Natural killer cell (primary cell): Measurements from ENCODE around the gene GUCY2F. TPM values are rescaled to one million over a fixed set of nuclear protein-coding genes. Genes with fewer than 3 reads are reported as not detected.

ENCODE experiments used
- ATAC-seq, 3 donors: fragments of 150-1000 bp in 2 of 3; fragments of 200-7000 bp in 1 of 3; cut with Tn5 transposase; 1 replicate in 1 of 3; 2 replicates in 2 of 3; pipeline ENCODE4 v1.10.0; 2021; ENCODE audit warnings: mild to moderate bottlenecking in 2 of 3, moderate library complexity in 2 of 3
- DNase-seq, 2 donors: peaks; one replicate each; pipeline versions ENCODE4 v3.0.0 to v3.0.0-alpha.2; 2013 to 2021; ENCODE audit warnings: mixed read lengths in 1 of 2
- H3K27ac ChIP-seq: one replicate; pipeline ENCODE4 v1.5.1; 2013; ENCODE audit warnings: mild to moderate bottlenecking, low read length
- H3K27me3 ChIP-seq: one replicate; pipeline ENCODE4 v1.6.1; 2013; ENCODE audit warnings: low read length; ENCODE audit not compliant: control insufficient read depth, insufficient read depth
- H3K36me3 ChIP-seq: one replicate; pipeline ENCODE4 v1.6.1; 2013; ENCODE audit warnings: low read length; ENCODE audit not compliant: control insufficient read depth, insufficient read depth
- H3K4me1 ChIP-seq: one replicate; pipeline ENCODE4 v1.6.1; 2013; ENCODE audit warnings: low read length; ENCODE audit not compliant: control insufficient read depth, insufficient read depth
- H3K4me3 ChIP-seq: one replicate; pipeline ENCODE4 v1.5.1; 2013; ENCODE audit warnings: low read length
- H3K9me3 ChIP-seq: one replicate; pipeline ENCODE4 v1.6.1; 2013; ENCODE audit warnings: low read length; ENCODE audit not compliant: control insufficient read depth, insufficient read depth
- H3K27ac Mint-ChIP-seq, 2 donors: one replicate each; pipeline ENCODE4 v1.8.0; 2022; ENCODE audit warnings: mild to moderate bottlenecking in 2 of 2, mixed read lengths in 2 of 2, moderate library complexity in 1 of 2
- H3K27me3 Mint-ChIP-seq, 2 donors: one replicate each; pipeline ENCODE4 v1.8.0; 2022; ENCODE audit warnings: low read depth in 2 of 2, mixed read lengths in 2 of 2
- H3K36me3 Mint-ChIP-seq: one replicate; pipeline ENCODE4 v1.8.0; 2022; ENCODE audit warnings: mixed read lengths
- H3K4me1 Mint-ChIP-seq, 2 donors: one replicate each; pipeline ENCODE4 v1.8.0; 2022; ENCODE audit warnings: mixed read lengths in 2 of 2
- H3K4me3 Mint-ChIP-seq: one replicate; pipeline ENCODE4 v1.8.0; 2022; ENCODE audit warnings: mild to moderate bottlenecking, moderate library complexity, mixed read lengths
- H3K9me3 Mint-ChIP-seq, 2 donors: one replicate each; pipeline ENCODE4 v1.8.0; 2022; ENCODE audit warnings: mixed read lengths in 2 of 2
- WGBS: methylation state at CpG from one replicate; pipeline ENCODE4 v1.1.7; 2013; ENCODE audit warnings: missing lambda C conversion rate; ENCODE audit not compliant: insufficient coverage; 5-methylcytosine and 5-hydroxymethylcytosine counted together
- intact Hi-C: fragments of 100-400 bp; cut with micrococcal nuclease; formaldehyde crosslinking; loops from one replicate; pipeline ENCODE4 v1.14.2; 2022
- total RNA-seq, 4 donors: library from RNA; stranded (reverse); fragments of 120-200 nt in 1 of 4; gene quantifications; one replicate each; pipeline versions ENCODE4 v1.2.3 to v1.2.4, GENCODE V29; 2013 to 2022
- TF ChIP-seq, protein P1 (sequence below): fragments of 200-600 bp; IDR thresholded peaks from one replicate; pipeline ENCODE4 v1.8.0; 2022; ENCODE audit warnings: antibody characterized with exemption

The GUCY2F gene
- total RNA-seq, 3 donors from 2014 or later (not counting 1 experiment from before 2014, with no cell fraction given), result not detected

- H3K27ac Mint-ChIP-seq, result no peak overlapping the region
- H3K27me3 Mint-ChIP-seq, result peaks cover 7 to 9% of the 10 kb centered on the region in 2 donors
- no peaks in the 10 kb centered on the region for H3K36me3 ChIP-seq
- no peak overlapping the region for H3K4me3 Mint-ChIP-seq
- no peaks in the 10 kb centered on the region for H3K4me1 ChIP-seq
- WGBS, result 15% methylated on average over 7 of the region's 9 CpGs
- no peak overlapping the region for H3K4me3 ChIP-seq
- ATAC-seq (peak; percentile 84 to 99 (median 90)), DNase-seq (peak; percentile 38 to 80)
- no peaks in the 10 kb centered on the region for H3K36me3 Mint-ChIP-seq
- no peaks in the 10 kb centered on the region for H3K9me3 Mint-ChIP-seq
- H3K27me3 ChIP-seq, result no peaks in the 10 kb centered on the region
- H3K9me3 ChIP-seq, result no peaks in the 10 kb centered on the region
- intact Hi-C loops, result loop anchor here (1.0 kb wide), 1 partner anchor 150 kb away; no protein-coding TSS in a partner anchor
- TF ChIP-seq, protein P1, sequence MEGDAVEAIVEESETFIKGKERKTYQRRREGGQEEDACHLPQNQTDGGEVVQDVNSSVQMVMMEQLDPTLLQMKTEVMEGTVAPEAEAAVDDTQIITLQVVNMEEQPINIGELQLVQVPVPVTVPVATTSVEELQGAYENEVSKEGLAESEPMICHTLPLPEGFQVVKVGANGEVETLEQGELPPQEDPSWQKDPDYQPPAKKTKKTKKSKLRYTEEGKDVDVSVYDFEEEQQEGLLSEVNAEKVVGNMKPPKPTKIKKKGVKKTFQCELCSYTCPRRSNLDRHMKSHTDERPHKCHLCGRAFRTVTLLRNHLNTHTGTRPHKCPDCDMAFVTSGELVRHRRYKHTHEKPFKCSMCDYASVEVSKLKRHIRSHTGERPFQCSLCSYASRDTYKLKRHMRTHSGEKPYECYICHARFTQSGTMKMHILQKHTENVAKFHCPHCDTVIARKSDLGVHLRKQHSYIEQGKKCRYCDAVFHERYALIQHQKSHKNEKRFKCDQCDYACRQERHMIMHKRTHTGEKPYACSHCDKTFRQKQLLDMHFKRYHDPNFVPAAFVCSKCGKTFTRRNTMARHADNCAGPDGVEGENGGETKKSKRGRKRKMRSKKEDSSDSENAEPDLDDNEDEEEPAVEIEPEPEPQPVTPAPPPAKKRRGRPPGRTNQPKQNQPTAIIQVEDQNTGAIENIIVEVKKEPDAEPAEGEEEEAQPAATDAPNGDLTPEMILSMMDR, result peak; percentile 92
- no peak overlapping the region for H3K27ac ChIP-seq
- H3K4me1 Mint-ChIP-seq, result no peaks in the 10 kb centered on the region
These were observed 3.8 kb upstream of the GUCY2F start for GRCh38 chrX:109485470-109486340.

GRCh38 chrX:109484886-109485285, 3.0 kb upstream of the GUCY2F start:
- Mint-ChIP-seq H3K36me3 (no peaks in the 10 kb centered on the region), H3K27me3 (peaks cover 7 to 9% of the 10 kb centered on the region in 2 donors), H3K4me1 (no peaks in the 10 kb centered on the region), H3K4me3 (no peak overlapping the region), H3K9me3 (no peaks in the 10 kb centered on the region), H3K27ac (no peak overlapping the region)
- no peak for ATAC-seq
- H3K27ac ChIP-seq, result no peak overlapping the region
- no peaks in the 10 kb centered on the region for H3K36me3 ChIP-seq
- intact Hi-C loops, result loop anchor here (1.0 kb wide), 1 partner anchor 150 kb away; no protein-coding TSS in a partner anchor
- TF ChIP-seq, protein P1, result no peak
- no peaks in the 10 kb centered on the region for H3K4me1 ChIP-seq
- no peak overlapping the region for H3K4me3 ChIP-seq
- no peaks in the 10 kb centered on the region for H3K9me3 ChIP-seq
- DNase-seq, result no peak
- H3K27me3 ChIP-seq, result no peaks in the 10 kb centered on the region
- WGBS, result no CpG with 5 or more reads among the region's 1 CpG

- Histone ChIP-seq H3K4me1 (peaks cover 9% of the 10 kb centered on the region), H3K4me3 (no peak overlapping the region), H3K9me3 (no peaks in the 10 kb centered on the region), H3K36me3 (no peaks in the 10 kb centered on the region), H3K27me3 (peaks cover 2% of the 10 kb centered on the region), H3K27ac (no peak overlapping the region)
- Mint-ChIP-seq H3K36me3 (no peaks in the 10 kb centered on the region), H3K9me3 (no peaks in the 10 kb centered on the region), H3K27ac (no peak overlapping the region), H3K27me3 (peaks cover 0 to 18% of the 10 kb centered on the region in 2 donors), H3K4me1 (peaks cover 0 to 5% of the 10 kb centered on the region in 2 donors), H3K4me3 (no peak overlapping the region)
- DNase-seq (peak in 1 of 2 donors; percentile 9), ATAC-seq (peak in 1 of 3 donors; percentile 33)
- intact Hi-C loops, result loop anchor here (10.0 kb wide), 1 partner anchor 1261 kb away; no protein-coding TSS in a partner anchor
- TF ChIP-seq, protein P1, result no peak
- WGBS, result 11% methylated on average over 18 of the region's 23 CpGs
These were observed 6.6 kb downstream of the GUCY2F start for GRCh38 chrX:109475174-109475891.
